Stomach smooth muscle (tissue), 2 donors: Measurements from ENCODE around the gene CDK4.
"Not testable (repeated sequence)": the region's sequence is repeated elsewhere in the genome, so short reads cannot be mapped to it uniquely, and the experiment has no call there.

Experiments
- H3K27ac ChIP-seq: one replicate; pipeline ENCODE4 v1.7.0; 2013; ENCODE audit warnings: mild to moderate bottlenecking, low read length, inconsistent platforms
- H3K27me3 ChIP-seq, 2 donors: one replicate each; pipeline ENCODE4 v1.7.0; 2013; ENCODE audit warnings: low read length in 2 of 2; ENCODE audit not compliant: insufficient read depth in 2 of 2, control insufficient read depth in 1 of 2
- H3K36me3 ChIP-seq, 2 donors: one replicate each; pipeline ENCODE4 v1.7.0; 2013; ENCODE audit warnings: low read length in 2 of 2; ENCODE audit not compliant: control insufficient read depth in 2 of 2, insufficient read depth in 2 of 2
- H3K4me1 ChIP-seq: one replicate; pipeline ENCODE4 v1.7.0; 2013; ENCODE audit warnings: low read length; ENCODE audit not compliant: control insufficient read depth, insufficient read depth
- H3K4me3 ChIP-seq, 2 donors: one replicate each; pipeline ENCODE4 v1.7.0; 2013; ENCODE audit warnings: low read length in 2 of 2
- H3K9ac ChIP-seq, 2 donors: one replicate each; pipeline ENCODE4 v1.7.0; 2013; ENCODE audit warnings: low read length in 2 of 2, mild to moderate bottlenecking in 1 of 2
- H3K9me3 ChIP-seq, 2 donors: one replicate each; pipeline ENCODE4 v1.7.0; 2013; ENCODE audit warnings: low read length in 2 of 2; ENCODE audit not compliant: control insufficient read depth in 2 of 2
- donor health status: healthy.
- donor health status: Pancreatic carcinoma.

CDK4 gene

GRCh38 chr12:57781801-57782200, 29.7 kb upstream of the CDK4 start:
- Histone ChIP-seq H3K27me3 (no peaks in the 10 kb centered on the region), H3K4me1 (peaks cover 4% of the 10 kb centered on the region), H3K9ac (no peak overlapping the region), H3K4me3 (no peak overlapping the region), H3K36me3 (peaks cover 9 to 15% of the 10 kb centered on the region in 2 donors), H3K9me3 (no peaks in the 10 kb centered on the region), H3K27ac (no peak overlapping the region)

- H3K9me3 ChIP-seq = no peaks in the 10 kb centered on the region
- no peak overlapping the region for H3K9ac ChIP-seq
- peaks cover 4% of the 10 kb centered on the region for H3K4me1 ChIP-seq
- peaks cover 3 to 10% of the 10 kb centered on the region in 2 donors for H3K36me3 ChIP-seq
- no peak overlapping the region for H3K27ac ChIP-seq
- no peaks in the 10 kb centered on the region for H3K27me3 ChIP-seq
- no peak overlapping the region for H3K4me3 ChIP-seq
These were observed 29.1 kb upstream of the CDK4 start for GRCh38 chr12:57781244-57781643.

GRCh38 chr12:57780284-57780897, 28.3 kb upstream of the CDK4 start:
- H3K9ac ChIP-seq = peak overlapping the region in 1 of 2 donors; percentile 5
- peaks cover 4% of the 10 kb centered on the region for H3K4me1 ChIP-seq
- no peaks in the 10 kb centered on the region for H3K27me3 ChIP-seq
- H3K4me3 ChIP-seq = no peak overlapping the region
- H3K36me3 ChIP-seq = peaks cover 0 to 5% of the 10 kb centered on the region in 2 donors
- H3K9me3 ChIP-seq = no peaks in the 10 kb centered on the region
- no peak overlapping the region for H3K27ac ChIP-seq

GRCh38 chr12:57779736-57780135, 27.6 kb upstream of the CDK4 start:
- peaks cover 4% of the 10 kb centered on the region for H3K4me1 ChIP-seq
- no peak overlapping the region for H3K27ac ChIP-seq
- no peaks in the 10 kb centered on the region for H3K27me3 ChIP-seq
- H3K9me3 ChIP-seq = no peaks in the 10 kb centered on the region
- H3K36me3 ChIP-seq = peaks cover 0 to 5% of the 10 kb centered on the region in 2 donors
- H3K4me3 ChIP-seq = no peak overlapping the region
- H3K9ac ChIP-seq = no peak overlapping the region

- Histone ChIP-seq H3K27me3 (no peaks in the 10 kb centered on the region), H3K4me3 (no peak overlapping the region), H3K9ac (no peak overlapping the region), H3K36me3 (peaks cover 0 to 2% of the 10 kb centered on the region in 2 donors), H3K27ac (no peak overlapping the region), H3K9me3 (no peaks in the 10 kb centered on the region), H3K4me1 (peaks cover 5% of the 10 kb centered on the region)
These were observed 25.8 kb upstream of the CDK4 start for GRCh38 chr12:57777911-57778310.

- Histone ChIP-seq H3K4me3 (no peak overlapping the region), H3K9ac (no peak overlapping the region), H3K36me3 (peaks cover 0 to 2% of the 10 kb centered on the region in 2 donors), H3K27ac (no peak overlapping the region), H3K4me1 (peaks cover 7% of the 10 kb centered on the region), H3K27me3 (no peaks in the 10 kb centered on the region), H3K9me3 (no peaks in the 10 kb centered on the region)
These were observed 25.3 kb upstream of the CDK4 start for GRCh38 chr12:57777367-57777766.

GRCh38 chr12:57776247-57776587, 24.1 kb upstream of the CDK4 start:
- H3K4me3 ChIP-seq = no peak overlapping the region
- H3K27ac ChIP-seq = no peak overlapping the region
- H3K9ac ChIP-seq = no peak overlapping the region
- H3K9me3 ChIP-seq = no peaks in the 10 kb centered on the region
- H3K27me3 ChIP-seq = no peaks in the 10 kb centered on the region
- peaks cover 0 to 2% of the 10 kb centered on the region in 2 donors for H3K36me3 ChIP-seq
- H3K4me1 ChIP-seq = peaks cover 18% of the 10 kb centered on the region

- Histone ChIP-seq H3K9ac (no peak overlapping the region), H3K27ac (no peak overlapping the region), H3K27me3 (no peaks in the 10 kb centered on the region), H3K4me1 (peaks cover 21% of the 10 kb centered on the region), H3K9me3 (no peaks in the 10 kb centered on the region), H3K36me3 (peaks cover 0 to 2% of the 10 kb centered on the region in 2 donors), H3K4me3 (no peak overlapping the region)
These were observed 23.6 kb upstream of the CDK4 start for GRCh38 chr12:57775563-57776246.

- H3K27ac ChIP-seq = no peak overlapping the region
- peaks cover 0 to 2% of the 10 kb centered on the region in 2 donors for H3K36me3 ChIP-seq
- no peak overlapping the region for H3K9ac ChIP-seq
- no peaks in the 10 kb centered on the region for H3K9me3 ChIP-seq
- H3K27me3 ChIP-seq = no peaks in the 10 kb centered on the region
- H3K4me3 ChIP-seq = no peak overlapping the region
- H3K4me1 ChIP-seq = peaks cover 22% of the 10 kb centered on the region
These were observed 22.9 kb upstream of the CDK4 start for GRCh38 chr12:57775044-57775443.

- peaks cover 22% of the 10 kb centered on the region for H3K4me1 ChIP-seq
- H3K27me3 ChIP-seq, H3K9ac ChIP-seq, H3K36me3 ChIP-seq, H3K27ac ChIP-seq, H3K4me3 ChIP-seq, H3K9me3 ChIP-seq: not testable (repeated sequence)
These were observed 22.5 kb upstream of the CDK4 start for GRCh38 chr12:57774634-57775033.
